GM23338 (cell line): ENCODE measurements around the gene ERF. TPM values are rescaled to one million over a fixed set of nuclear protein-coding genes. Genes with fewer than 3 reads are reported as not detected.

Experiments used
- ATAC-seq: fragments of 200-7000 bp; cut with Tn5 transposase; 3 replicates; pipeline ENCODE4 v1.9.1; 2020
- DNase-seq: peaks from one replicate; pipeline ENCODE4 v3.0.0-alpha.2; 2015; ENCODE audit warnings: low spot score
- H2AFZ ChIP-seq: fragments of 200-600 bp; sonication (generic); 2 replicates; pipeline ENCODE4 v1.8.0; 2016; ENCODE audit warnings: antibody characterized with exemption, mild to moderate bottlenecking, moderate library complexity
- H3F3A ChIP-seq: fragments of 200-600 bp; sonication (generic); replicated peaks from 2 replicates; pipeline ENCODE4 v1.8.0; 2017; ENCODE audit warnings: antibody characterized with exemption, mixed run types, low read depth
- H3K27ac ChIP-seq: fragments of 200-600 bp; sonication (generic); 2 replicates; pipeline ENCODE4 v1.6.1; 2016; ENCODE audit warnings: low read depth
- H3K27me3 ChIP-seq: fragments of 200-600 bp; sonication (generic); 2 replicates; pipeline ENCODE4 v1.8.0; 2016; ENCODE audit warnings: mild to moderate bottlenecking, mixed run types, moderate library complexity; ENCODE audit not compliant: insufficient read depth
- H3K36me3 ChIP-seq: fragments of 200-600 bp; sonication (generic); 2 replicates; pipeline ENCODE4 v1.8.0; 2016; ENCODE audit warnings: mild to moderate bottlenecking; ENCODE audit not compliant: insufficient read depth
- H3K4me1 ChIP-seq: fragments of 200-600 bp; sonication (generic); 2 replicates; pipeline ENCODE4 v1.8.0; 2016; ENCODE audit warnings: mild to moderate bottlenecking, moderate library complexity; ENCODE audit not compliant: insufficient read depth
- H3K4me2 ChIP-seq: fragments of 200-600 bp; sonication (generic); 2 replicates; pipeline ENCODE4 v1.7.1; 2017; ENCODE audit warnings: mixed run types
- H3K4me3 ChIP-seq: fragments of 200-600 bp; sonication (generic); 2 replicates; pipeline ENCODE4 v1.6.1; 2016; ENCODE audit warnings: mixed run types
- H3K79me2 ChIP-seq: fragments of 200-600 bp; sonication (generic); replicated peaks from 2 replicates; pipeline ENCODE4 v1.8.0; 2017; ENCODE audit warnings: mild to moderate bottlenecking; ENCODE audit not compliant: insufficient read depth
- H3K9me2 ChIP-seq: fragments of 200-600 bp; sonication (generic); 2 replicates; pipeline ENCODE4 v1.8.0; 2017; ENCODE audit not compliant: insufficient read depth
- H4K20me1 ChIP-seq: fragments of 200-600 bp; sonication (generic); replicated peaks from 2 replicates; pipeline ENCODE4 v1.8.0; 2017; ENCODE audit warnings: mild to moderate bottlenecking; ENCODE audit not compliant: insufficient read depth
- H3K27ac Mint-ChIP-seq: 2 replicates; pipeline ENCODE4 v1.8.0; 2020; ENCODE audit warnings: inconsistent platforms, mild to moderate bottlenecking, moderate library complexity, mixed read lengths
- H3K27me3 Mint-ChIP-seq: 3 replicates; pipeline ENCODE4 v1.8.0; 2022; ENCODE audit warnings: low read depth, mild to moderate bottlenecking, moderate library complexity, mixed read lengths, inconsistent platforms; ENCODE audit not compliant: insufficient read depth, poor library complexity
- H3K36me3 Mint-ChIP-seq: 3 replicates; pipeline ENCODE4 v1.8.0; 2021; ENCODE audit warnings: low read depth, mild to moderate bottlenecking, inconsistent platforms, moderate library complexity, mixed read lengths
- H3K4me1 Mint-ChIP-seq: 3 replicates; pipeline ENCODE4 v1.8.0; 2020; ENCODE audit warnings: mild to moderate bottlenecking, inconsistent platforms, mixed read lengths
- H3K4me3 Mint-ChIP-seq: 3 replicates; pipeline ENCODE4 v1.8.0; 2021; ENCODE audit warnings: moderate library complexity, mild to moderate bottlenecking, inconsistent platforms, mixed read lengths
- H3K9me3 Mint-ChIP-seq: 3 replicates; pipeline ENCODE4 v1.8.0; 2020; ENCODE audit warnings: moderate library complexity, mild to moderate bottlenecking, inconsistent platforms, mixed read lengths
- CREB1 ChIP-seq: fragments of 250-450 bp; sonication (Bioruptor Pico); IDR thresholded peaks from 2 replicates; pipeline ENCODE4 v1.5.0; 2020; ENCODE audit warnings: low read depth, mild to moderate bottlenecking, moderate library complexity
- POLR2AphosphoS5 ChIP-seq: IDR thresholded peaks from 2 replicates; pipeline ENCODE4 v1.6.1; 2016; ENCODE audit warnings: antibody characterized with exemption, low read depth
- REST ChIP-seq: IDR thresholded peaks from one replicate; pipeline ENCODE4 v1.6.1; 2018; ENCODE audit warnings: antibody characterized with exemption; ENCODE audit not compliant: unreplicated experiment
- STAT1 ChIP-seq: IDR thresholded peaks from one replicate; pipeline ENCODE4 v1.6.1; 2016; ENCODE audit warnings: antibody characterized with exemption; ENCODE audit not compliant: unreplicated experiment
- ZNF331 ChIP-seq: fragments of 250-450 bp; sonication (Bioruptor Pico); IDR thresholded peaks from 2 replicates; pipeline ENCODE4 v1.5.0; 2020; ENCODE audit warnings: low read depth, mild to moderate bottlenecking, moderate library complexity
- polyA plus RNA-seq: library from polyadenylated mRNA; unstranded; fragments of >200 nt; fragmentation: Nextera tagmentation; extraction: Ambion mirVana; gene quantifications from 2 replicates; pipeline ENCODE4 v1.2.1, GENCODE V29; 2016
- total RNA-seq: library from RNA; depleted of rRNA; stranded (reverse); fragments of >200 nt; shearing (Covaris generic); gene quantifications from 2 replicates; pipeline ENCODE4 v1.2.3, GENCODE V29; 2014
- TF ChIP-seq, protein P1 (sequence below): fragments of 250-450 bp; sonication (Bioruptor Pico); IDR thresholded peaks from 2 replicates; pipeline ENCODE4 v1.5.0; 2020; ENCODE audit warnings: mild to moderate bottlenecking, moderate library complexity
- TF ChIP-seq, protein P2 (sequence below), 2 experiments: fragments of 200-600 bp in 1 of 2; sonication (generic) in 1 of 2; conservative IDR thresholded peaks; 2 replicates each; pipeline versions ENCODE4 v1.5.1 to v1.6.1; 2016 to 2017; ENCODE audit warnings: antibody characterized with exemption in 2 of 2, low read depth in 2 of 2, mild to moderate bottlenecking in 2 of 2, moderate library complexity in 1 of 2

ERF gene
- total and polyA plus RNA-seq, 2 experiments from 2014 or later = 29.4 to 49.4 TPM

DNA sequence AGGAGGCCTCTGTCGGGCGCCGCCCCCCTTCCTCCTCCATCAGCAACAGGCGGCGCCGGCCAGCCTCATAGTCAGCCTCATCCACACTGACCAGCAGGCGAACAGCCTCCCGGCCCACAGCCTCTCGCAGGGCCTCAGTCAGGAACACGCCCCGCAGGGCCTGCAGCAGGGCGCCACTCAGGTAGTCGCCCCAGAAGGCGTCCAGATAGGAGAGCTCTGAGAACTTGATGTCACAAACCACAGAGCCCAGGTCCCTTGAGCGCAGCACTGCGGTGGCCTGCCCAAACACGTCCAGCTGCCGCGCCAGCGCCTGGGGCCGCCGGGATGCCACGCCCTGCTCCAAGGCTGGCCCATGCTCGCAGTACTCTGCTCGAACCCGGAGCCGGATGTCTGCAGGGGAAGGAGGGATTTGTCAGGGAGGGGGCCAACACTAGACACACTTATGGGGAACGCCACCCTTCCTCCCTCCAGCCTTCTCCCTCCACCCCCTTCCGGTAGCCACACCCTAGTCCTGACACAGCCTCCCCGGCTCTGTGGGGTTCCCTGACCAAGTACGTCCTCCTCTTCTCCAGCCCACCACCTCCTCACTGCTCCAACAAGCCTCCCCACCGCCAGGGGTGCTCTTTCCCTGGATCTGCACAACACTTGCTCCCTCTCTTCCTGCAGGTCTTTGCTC is 55.4 kb downstream of the ERF start:
- H4K20me1 ChIP-seq = peaks cover 31% of the 10 kb centered on the region
- no peak overlapping the region for H3K4me3 ChIP-seq
- H3K27me3 ChIP-seq = no peaks in the 10 kb centered on the region
- H3K36me3 ChIP-seq = peaks cover 10% of the 10 kb centered on the region
- H2AFZ ChIP-seq = no peak overlapping the region
- no peaks in the 10 kb centered on the region for H3K9me2 ChIP-seq
- peak; percentile 61 for DNase-seq
- Mint-ChIP-seq H3K27me3 (peaks cover 13% of the 10 kb centered on the region), H3K36me3 (peaks cover 74% of the 10 kb centered on the region), H3K27ac (peak overlapping the region; percentile 60), H3K4me1 (peaks cover 55% of the 10 kb centered on the region), H3K9me3 (peaks cover 3% of the 10 kb centered on the region), H3K4me3 (no peak overlapping the region; the same call in 2 of the 3 replicates)
- TF ChIP-seq, protein P1, sequence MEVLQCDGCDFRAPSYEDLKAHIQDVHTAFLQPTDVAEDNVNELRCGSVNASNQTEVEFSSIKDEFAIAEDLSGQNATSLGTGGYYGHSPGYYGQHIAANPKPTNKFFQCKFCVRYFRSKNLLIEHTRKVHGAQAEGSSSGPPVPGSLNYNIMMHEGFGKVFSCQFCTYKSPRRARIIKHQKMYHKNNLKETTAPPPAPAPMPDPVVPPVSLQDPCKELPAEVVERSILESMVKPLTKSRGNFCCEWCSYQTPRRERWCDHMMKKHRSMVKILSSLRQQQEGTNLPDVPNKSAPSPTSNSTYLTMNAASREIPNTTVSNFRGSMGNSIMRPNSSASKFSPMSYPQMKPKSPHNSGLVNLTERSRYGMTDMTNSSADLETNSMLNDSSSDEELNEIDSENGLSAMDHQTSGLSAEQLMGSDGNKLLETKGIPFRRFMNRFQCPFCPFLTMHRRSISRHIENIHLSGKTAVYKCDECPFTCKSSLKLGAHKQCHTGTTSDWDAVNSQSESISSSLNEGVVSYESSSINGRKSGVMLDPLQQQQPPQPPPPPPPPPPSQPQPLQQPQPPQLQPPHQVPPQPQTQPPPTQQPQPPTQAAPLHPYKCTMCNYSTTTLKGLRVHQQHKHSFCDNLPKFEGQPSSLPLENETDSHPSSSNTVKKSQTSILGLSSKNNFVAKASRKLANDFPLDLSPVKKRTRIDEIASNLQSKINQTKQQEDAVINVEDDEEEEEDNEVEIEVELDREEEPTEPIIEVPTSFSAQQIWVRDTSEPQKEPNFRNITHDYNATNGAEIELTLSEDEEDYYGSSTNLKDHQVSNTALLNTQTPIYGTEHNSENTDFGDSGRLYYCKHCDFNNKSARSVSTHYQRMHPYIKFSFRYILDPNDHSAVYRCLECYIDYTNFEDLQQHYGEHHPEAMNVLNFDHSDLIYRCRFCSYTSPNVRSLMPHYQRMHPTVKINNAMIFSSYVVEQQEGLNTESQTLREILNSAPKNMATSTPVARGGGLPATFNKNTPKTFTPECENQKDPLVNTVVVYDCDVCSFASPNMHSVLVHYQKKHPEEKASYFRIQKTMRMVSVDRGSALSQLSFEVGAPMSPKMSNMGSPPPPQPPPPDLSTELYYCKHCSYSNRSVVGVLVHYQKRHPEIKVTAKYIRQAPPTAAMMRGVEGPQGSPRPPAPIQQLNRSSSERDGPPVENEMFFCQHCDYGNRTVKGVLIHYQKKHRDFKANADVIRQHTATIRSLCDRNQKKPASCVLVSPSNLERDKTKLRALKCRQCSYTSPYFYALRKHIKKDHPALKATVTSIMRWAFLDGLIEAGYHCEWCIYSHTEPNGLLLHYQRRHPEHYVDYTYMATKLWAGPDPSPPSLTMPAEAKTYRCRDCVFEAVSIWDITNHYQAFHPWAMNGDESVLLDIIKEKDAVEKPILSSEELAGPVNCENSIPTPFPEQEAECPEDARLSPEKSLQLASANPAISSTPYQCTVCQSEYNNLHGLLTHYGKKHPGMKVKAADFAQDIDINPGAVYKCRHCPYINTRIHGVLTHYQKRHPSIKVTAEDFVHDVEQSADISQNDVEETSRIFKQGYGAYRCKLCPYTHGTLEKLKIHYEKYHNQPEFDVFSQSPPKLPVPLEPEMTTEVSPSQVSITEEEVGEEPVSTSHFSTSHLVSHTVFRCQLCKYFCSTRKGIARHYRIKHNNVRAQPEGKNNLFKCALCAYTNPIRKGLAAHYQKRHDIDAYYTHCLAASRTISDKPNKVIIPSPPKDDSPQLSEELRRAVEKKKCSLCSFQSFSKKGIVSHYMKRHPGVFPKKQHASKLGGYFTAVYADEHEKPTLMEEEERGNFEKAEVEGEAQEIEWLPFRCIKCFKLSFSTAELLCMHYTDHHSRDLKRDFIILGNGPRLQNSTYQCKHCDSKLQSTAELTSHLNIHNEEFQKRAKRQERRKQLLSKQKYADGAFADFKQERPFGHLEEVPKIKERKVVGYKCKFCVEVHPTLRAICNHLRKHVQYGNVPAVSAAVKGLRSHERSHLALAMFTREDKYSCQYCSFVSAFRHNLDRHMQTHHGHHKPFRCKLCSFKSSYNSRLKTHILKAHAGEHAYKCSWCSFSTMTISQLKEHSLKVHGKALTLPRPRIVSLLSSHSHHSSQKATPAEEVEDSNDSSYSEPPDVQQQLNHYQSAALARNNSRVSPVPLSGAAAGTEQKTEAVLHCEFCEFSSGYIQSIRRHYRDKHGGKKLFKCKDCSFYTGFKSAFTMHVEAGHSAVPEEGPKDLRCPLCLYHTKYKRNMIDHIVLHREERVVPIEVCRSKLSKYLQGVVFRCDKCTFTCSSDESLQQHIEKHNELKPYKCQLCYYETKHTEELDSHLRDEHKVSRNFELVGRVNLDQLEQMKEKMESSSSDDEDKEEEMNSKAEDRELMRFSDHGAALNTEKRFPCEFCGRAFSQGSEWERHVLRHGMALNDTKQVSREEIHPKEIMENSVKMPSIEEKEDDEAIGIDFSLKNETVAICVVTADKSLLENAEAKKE (CRISPR knock-in tag) = no peak
- TF ChIP-seq STAT1 (no peak), ZNF331 (no peak), POLR2AphosphoS5 (no peak), REST (no peak), CREB1 (CRISPR knock-in tag) (no peak)
- TF ChIP-seq, protein P2, sequence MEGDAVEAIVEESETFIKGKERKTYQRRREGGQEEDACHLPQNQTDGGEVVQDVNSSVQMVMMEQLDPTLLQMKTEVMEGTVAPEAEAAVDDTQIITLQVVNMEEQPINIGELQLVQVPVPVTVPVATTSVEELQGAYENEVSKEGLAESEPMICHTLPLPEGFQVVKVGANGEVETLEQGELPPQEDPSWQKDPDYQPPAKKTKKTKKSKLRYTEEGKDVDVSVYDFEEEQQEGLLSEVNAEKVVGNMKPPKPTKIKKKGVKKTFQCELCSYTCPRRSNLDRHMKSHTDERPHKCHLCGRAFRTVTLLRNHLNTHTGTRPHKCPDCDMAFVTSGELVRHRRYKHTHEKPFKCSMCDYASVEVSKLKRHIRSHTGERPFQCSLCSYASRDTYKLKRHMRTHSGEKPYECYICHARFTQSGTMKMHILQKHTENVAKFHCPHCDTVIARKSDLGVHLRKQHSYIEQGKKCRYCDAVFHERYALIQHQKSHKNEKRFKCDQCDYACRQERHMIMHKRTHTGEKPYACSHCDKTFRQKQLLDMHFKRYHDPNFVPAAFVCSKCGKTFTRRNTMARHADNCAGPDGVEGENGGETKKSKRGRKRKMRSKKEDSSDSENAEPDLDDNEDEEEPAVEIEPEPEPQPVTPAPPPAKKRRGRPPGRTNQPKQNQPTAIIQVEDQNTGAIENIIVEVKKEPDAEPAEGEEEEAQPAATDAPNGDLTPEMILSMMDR (conservative IDR thresholded peaks at IDR 0.05; ENCODE audit: low read depth in 2 of 2) = peak; percentile 33 to 56; a peak in 3 of 4 replicates
- no peak overlapping the region for H3K4me2 ChIP-seq
- H3K27ac ChIP-seq = no peak overlapping the region
- H3K79me2 ChIP-seq = peaks cover 24% of the 10 kb centered on the region
- peak; percentile 30 for ATAC-seq
- peaks cover 15% of the 10 kb centered on the region for H3K4me1 ChIP-seq
- H3F3A ChIP-seq = peaks cover 2% of the 10 kb centered on the region; the same call in 1 of the 2 replicates
